Esophagus mucosa (tissue), 1 donor: ENCODE results near the gene UBE2I. TPM values are rescaled to one million over a fixed set of nuclear protein-coding genes. Genes with fewer than 3 reads are reported as not detected.
"Not testable (repeated sequence)": the region's sequence is repeated elsewhere in the genome, so short reads cannot be mapped to it uniquely, and the experiment has no call there.

ENCODE experiments used
- ATAC-seq: fragments of 200-7000 bp; cut with Tn5 transposase; one replicate; pipeline ENCODE4 v1.9.1; 2020
- total RNA-seq: library from RNA; stranded (reverse); gene quantifications from one replicate; pipeline ENCODE4 v1.2.4, GENCODE V29; 2023
- donor health status: DM: yes; HTN: yes; CAD: no.

Gene UBE2I
- total RNA-seq, 1 donor from 2014 or later, result 93.1 TPM

GRCh38 chr16:1277617-1278282 lies 31.7 kb upstream of the UBE2I start:
- no peak for ATAC-seq

GRCh38 chr16:1278477-1278876 lies 31.0 kb upstream of the UBE2I start:
- no peak for ATAC-seq

- ATAC-seq, result no peak
Observed at GRCh38 chr16:1279081-1279944, 30.1 kb upstream of the UBE2I start.

GRCh38 chr16:1279945-1280589 lies 29.4 kb upstream of the UBE2I start:
- ATAC-seq, result no peak

- no peak for ATAC-seq
Observed at GRCh38 chr16:1280783-1281182, 28.7 kb upstream of the UBE2I start.

- ATAC-seq, result no peak
Observed at GRCh38 chr16:1281517-1281916, 27.9 kb upstream of the UBE2I start.

GRCh38 chr16:1282324-1282973 lies 27.0 kb upstream of the UBE2I start:
- ATAC-seq, result no peak

- no peak for ATAC-seq
Observed at GRCh38 chr16:1283296-1283695, 26.1 kb upstream of the UBE2I start.

GRCh38 chr16:1283996-1284616 lies 25.3 kb upstream of the UBE2I start:
- no peak for ATAC-seq

- no peak for ATAC-seq
Observed at GRCh38 chr16:1285669-1286512, 23.5 kb upstream of the UBE2I start.

- no peak for ATAC-seq
Observed at GRCh38 chr16:1286513-1287094, 22.8 kb upstream of the UBE2I start.

GRCh38 chr16:1287982-1288670 lies 21.3 kb upstream of the UBE2I start:
- no peak for ATAC-seq

- ATAC-seq, result peak; percentile 3
Observed at GRCh38 chr16:1288813-1289476, 20.5 kb upstream of the UBE2I start.

GRCh38 chr16:1289477-1289866 lies 20.0 kb upstream of the UBE2I start:
- no peak for ATAC-seq

- ATAC-seq, result no peak
Observed at GRCh38 chr16:1290063-1290501, 19.4 kb upstream of the UBE2I start.

GRCh38 chr16:1290860-1291575 lies 18.4 kb upstream of the UBE2I start:
- ATAC-seq, result no peak

- no peak for ATAC-seq
Observed at GRCh38 chr16:1291576-1291974, 17.9 kb upstream of the UBE2I start.

- not testable (repeated sequence) for ATAC-seq
Observed at GRCh38 chr16:1292208-1292607, 17.2 kb upstream of the UBE2I start.

GRCh38 chr16:1292808-1293207 lies 16.6 kb upstream of the UBE2I start:
- ATAC-seq, result not testable (repeated sequence)
